ENCODE results near the gene TTC29.
"Not testable (repeated sequence)": the region's sequence is repeated elsewhere in the genome, so short reads cannot be mapped to it uniquely, and the experiment has no call there.

The TTC29 gene

GRCh38 chr4:146674829-146675570 is 270.7 kb downstream of the TTC29 start:
- DNase-seq (ENCODE audit: low read depth): no peak

GRCh38 chr4:146663968-146664311 is 281.7 kb downstream of the TTC29 start:
- not testable (repeated sequence) for DNase-seq (ENCODE audit: low read depth)

- DNase-seq (ENCODE audit: low read depth): no peak
Observed at GRCh38 chr4:146661367-146661766, 284.3 kb downstream of the TTC29 start.

All from activated T-helper 1 cell treated with Interleukin-2 at 50 U/mL for 16 hours (primary cell).